Endodermal cell (in vitro differentiated cells): Measurements from ENCODE around the gene PPM1B. TPM values are rescaled to one million over a fixed set of nuclear protein-coding genes. Genes with fewer than 3 reads are reported as not detected.

Experiments
- DNase-seq: peaks from one replicate; pipeline ENCODE4 v3.0.0-alpha.2; 2017
- H3K27ac ChIP-seq: 2 replicates; pipeline ENCODE4 v1.5.1; 2013; ENCODE audit warnings: mild to moderate bottlenecking, low read depth, low read length, moderate library complexity
- H3K27me3 ChIP-seq: 2 replicates; pipeline ENCODE4 v1.6.1; 2013; ENCODE audit warnings: mild to moderate bottlenecking, low read length, moderate library complexity; ENCODE audit not compliant: insufficient read depth, control insufficient read depth, poor library complexity, severe bottlenecking
- H3K36me3 ChIP-seq: 2 replicates; pipeline ENCODE4 v1.7.0; 2013; ENCODE audit warnings: mild to moderate bottlenecking, low read length, moderate library complexity; ENCODE audit not compliant: control insufficient read depth, insufficient read depth
- H3K4me1 ChIP-seq: one replicate; pipeline ENCODE4 v1.7.0; 2013; ENCODE audit warnings: low read length; ENCODE audit not compliant: control insufficient read depth, insufficient read depth
- H3K4me3 ChIP-seq: 2 replicates; pipeline ENCODE4 v1.5.1; 2013; ENCODE audit warnings: mild to moderate bottlenecking, low read length, moderate library complexity
- H3K9ac ChIP-seq: 2 replicates; pipeline ENCODE4 v1.6.1; 2013; ENCODE audit warnings: mild to moderate bottlenecking, low read length, moderate library complexity; ENCODE audit not compliant: poor library complexity, severe bottlenecking; ENCODE audit errors: extremely low read depth
- H3K9me3 ChIP-seq: 2 replicates; pipeline ENCODE4 v1.6.1; 2013; ENCODE audit warnings: mild to moderate bottlenecking, low read length, moderate library complexity; ENCODE audit not compliant: control insufficient read depth
- H3K27ac Mint-ChIP-seq: 2 replicates; pipeline ENCODE4 v1.8.0; 2020; ENCODE audit warnings: mixed read lengths
- H3K27me3 Mint-ChIP-seq: 2 replicates; pipeline ENCODE4 v1.8.0; 2021; ENCODE audit warnings: mild to moderate bottlenecking, mixed read lengths; ENCODE audit not compliant: insufficient read depth
- H3K36me3 Mint-ChIP-seq: 2 replicates; pipeline ENCODE4 v1.8.0; 2020; ENCODE audit warnings: low read depth, mixed read lengths
- H3K4me1 Mint-ChIP-seq: 2 replicates; pipeline ENCODE4 v1.8.0; 2020; ENCODE audit warnings: mixed read lengths
- H3K4me3 Mint-ChIP-seq: 2 replicates; pipeline ENCODE4 v1.8.0; 2020; ENCODE audit warnings: mild to moderate bottlenecking, moderate library complexity, mixed read lengths
- H3K9me3 Mint-ChIP-seq: 2 replicates; pipeline ENCODE4 v1.8.0; 2020; ENCODE audit warnings: mild to moderate bottlenecking, mixed read lengths
- CTCF ChIP-seq: fragments of 200-600 bp; sonication (generic); conservative IDR thresholded peaks from 2 replicates; pipeline ENCODE4 v1.5.0; 2021; ENCODE audit warnings: antibody characterized with exemption, mild to moderate bottlenecking
- WGBS, 2 experiments: methylation state at CpG; one replicate each; pipeline versions ENCODE4 v1.1.5 to v1.1.7; 2013; ENCODE audit warnings: missing lambda C conversion rate in 2 of 2, mixed read lengths in 1 of 2; ENCODE audit not compliant: insufficient coverage in 1 of 2, insufficient read length in 1 of 2; 5-methylcytosine and 5-hydroxymethylcytosine counted together
- total RNA-seq, 2 donors: library from RNA; stranded (reverse); fragmentation: NEBNext Ultra II Directional in 1 of 2; extraction: Animal tissue kit (Norgen Biotek cat#: 25700) in 1 of 2; gene quantifications; 2 replicates in 1 of 2; 3 replicates in 1 of 2; pipeline ENCODE4 v1.2.1, GENCODE V29; 2021

The PPM1B gene
- total RNA-seq, 2 donors from 2014 or later = 54.9 to 70.5 TPM

GRCh38 chr2:44167311-44167907 is 1.3 kb upstream of the PPM1B start:
- H3K9me3 Mint-ChIP-seq = peaks cover 16% of the 10 kb centered on the region
- Histone ChIP-seq H3K36me3 (no peaks in the 10 kb centered on the region), H3K27ac (peak overlapping the region; percentile 92), H3K9me3 (no peaks in the 10 kb centered on the region), H3K9ac (peak overlapping the region; percentile 78), H3K4me3 (peak overlapping the region; percentile 88), H3K27me3 (no peaks in the 10 kb centered on the region), H3K4me1 (no peaks in the 10 kb centered on the region)
- H3K27me3 Mint-ChIP-seq = no peaks in the 10 kb centered on the region
- peak overlapping the region; percentile 99 for H3K27ac Mint-ChIP-seq
- 43 to 65% methylated on average over 8 to 18 of the region's 18 CpGs for WGBS, 2 experiments
- H3K4me3 Mint-ChIP-seq = peak overlapping the region; percentile 87
- H3K4me1 Mint-ChIP-seq = peaks cover 14% of the 10 kb centered on the region
- TF ChIP-seq CTCF = no peak
- no peak for DNase-seq
- no peaks in the 10 kb centered on the region for H3K36me3 Mint-ChIP-seq

- Mint-ChIP-seq H3K9me3 (peaks cover 16% of the 10 kb centered on the region), H3K27ac (peak overlapping the region; percentile 99), H3K4me1 (peaks cover 16% of the 10 kb centered on the region), H3K27me3 (no peaks in the 10 kb centered on the region), H3K4me3 (peak overlapping the region; percentile 87), H3K36me3 (peaks cover 2% of the 10 kb centered on the region)
- H3K27ac ChIP-seq = peak overlapping the region; percentile 92
- no peak for TF ChIP-seq CTCF
- H3K27me3 ChIP-seq = no peaks in the 10 kb centered on the region
- no peaks in the 10 kb centered on the region for H3K4me1 ChIP-seq
- DNase-seq = peak; percentile 100
- no peaks in the 10 kb centered on the region for H3K9me3 ChIP-seq
- peak overlapping the region; percentile 78 for H3K9ac ChIP-seq
- H3K4me3 ChIP-seq = peak overlapping the region; percentile 88
- 0% methylated on average over 28 to 46 of the region's 46 CpGs for WGBS, 2 experiments
- H3K36me3 ChIP-seq = no peaks in the 10 kb centered on the region
These were observed 581 bp upstream of the PPM1B start for GRCh38 chr2:44167908-44168680.

DNA sequence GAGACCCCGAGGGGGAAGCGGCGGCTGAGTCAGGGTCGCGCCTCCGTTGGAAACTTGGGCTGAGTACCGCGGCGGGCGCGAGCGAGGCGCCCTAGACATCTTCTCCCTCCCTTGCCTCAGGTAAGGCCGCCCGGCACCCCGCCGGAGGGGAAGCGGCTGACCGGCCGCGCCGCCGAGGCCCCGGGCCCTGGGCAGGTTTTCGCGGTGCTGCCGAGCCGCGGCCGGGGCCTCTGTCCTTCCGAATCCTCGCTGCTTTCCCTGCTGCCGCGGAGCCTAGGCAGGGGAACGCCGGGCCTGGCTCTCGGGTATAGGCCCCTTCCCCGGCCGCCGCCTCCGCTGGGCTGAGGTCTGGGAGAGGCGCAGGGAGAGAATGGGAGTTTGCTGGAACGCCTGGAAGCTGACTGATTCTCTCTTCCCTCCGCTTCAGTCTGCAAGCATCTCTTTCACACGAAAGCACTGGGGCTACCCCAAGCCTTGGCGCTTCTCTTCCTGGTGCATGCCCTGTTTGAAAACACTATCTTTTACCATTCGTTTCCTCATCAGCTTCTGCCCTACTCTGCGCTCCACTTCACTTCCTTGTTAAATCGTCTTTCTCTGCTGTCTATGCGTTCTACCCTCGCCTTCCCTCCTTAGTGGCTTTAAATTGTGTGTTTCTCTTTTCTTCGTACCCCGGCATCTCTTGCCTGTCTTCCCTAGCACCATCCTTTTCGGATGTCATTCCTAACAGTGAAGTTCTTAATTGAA is 652 bp downstream of the PPM1B start:
- H3K27ac ChIP-seq = peak overlapping the region; percentile 58
- H3K36me3 ChIP-seq = no peaks in the 10 kb centered on the region
- no peaks in the 10 kb centered on the region for H3K9me3 ChIP-seq
- peak; percentile 80 for DNase-seq
- peaks cover 18% of the 10 kb centered on the region for H3K4me1 Mint-ChIP-seq
- H3K4me1 ChIP-seq = no peaks in the 10 kb centered on the region
- peaks cover 2% of the 10 kb centered on the region for H3K36me3 Mint-ChIP-seq
- no peaks in the 10 kb centered on the region for H3K27me3 ChIP-seq
- TF ChIP-seq CTCF = no peak
- WGBS, 2 experiments = 0 to 1% methylated on average over 14 to 54 of the region's 54 CpGs
- H3K27me3 Mint-ChIP-seq = no peaks in the 10 kb centered on the region
- peak overlapping the region; percentile 98 for H3K4me3 ChIP-seq
- H3K27ac Mint-ChIP-seq = peak overlapping the region; percentile 100
- H3K9me3 Mint-ChIP-seq = peaks cover 10% of the 10 kb centered on the region
- H3K9ac ChIP-seq = peak overlapping the region; percentile 73
- H3K4me3 Mint-ChIP-seq = peak overlapping the region; percentile 87
